H9 (cell line): ENCODE measurements around the gene FRMD4B. TPM values are rescaled to one million over a fixed set of nuclear protein-coding genes. Genes with fewer than 3 reads are reported as not detected.

Source experiments
- DNase-seq: peaks from one replicate; pipeline ENCODE4 v3.0.0-alpha.2; 2017
- H2AFZ ChIP-seq: one replicate; pipeline ENCODE4 v1.6.1; 2013; ENCODE audit warnings: mild to moderate bottlenecking, low read length, control low read depth, moderate library complexity
- H2AK5ac ChIP-seq: 2 replicates; pipeline ENCODE4 v1.6.1; 2013; ENCODE audit warnings: low read length, control low read depth, mixed read lengths; ENCODE audit not compliant: insufficient read length
- H2BK120ac ChIP-seq: one replicate; pipeline ENCODE4 v1.6.1; 2013; ENCODE audit warnings: low read depth, mild to moderate bottlenecking, low read length, control low read depth, inconsistent platforms; ENCODE audit not compliant: poor library complexity, severe bottlenecking
- H2BK12ac ChIP-seq: 2 replicates; pipeline ENCODE4 v1.6.1; 2013; ENCODE audit warnings: low read length, control low read depth, mixed read lengths, low read depth; ENCODE audit not compliant: insufficient read length
- H2BK15ac ChIP-seq: 2 replicates; pipeline ENCODE4 v1.6.1; 2013; ENCODE audit warnings: low read depth, low read length, control low read depth
- H2BK20ac ChIP-seq: one replicate; pipeline ENCODE4 v1.6.1; 2013; ENCODE audit warnings: low read depth, mild to moderate bottlenecking, low read length, control low read depth, inconsistent platforms; ENCODE audit not compliant: poor library complexity, severe bottlenecking
- H2BK5ac ChIP-seq: 2 replicates; pipeline ENCODE4 v1.6.1; 2013; ENCODE audit warnings: low read length, control low read depth, mixed read lengths; ENCODE audit not compliant: insufficient read length
- H3K14ac ChIP-seq: 2 replicates; pipeline ENCODE4 v1.6.1; 2013; ENCODE audit warnings: low read length, control low read depth; ENCODE audit not compliant: insufficient read depth
- H3K18ac ChIP-seq: 2 replicates; pipeline ENCODE4 v1.6.1; 2013; ENCODE audit warnings: low read depth, mild to moderate bottlenecking, mixed read lengths, low read length, control low read depth; ENCODE audit not compliant: insufficient read length
- H3K23ac ChIP-seq: 2 replicates; pipeline ENCODE4 v1.6.1; 2013; ENCODE audit warnings: low read length, control low read depth, mixed read lengths, low read depth; ENCODE audit not compliant: insufficient read length
- H3K23me2 ChIP-seq: 2 replicates; pipeline ENCODE4 v1.6.1; 2013; ENCODE audit warnings: low read depth, mild to moderate bottlenecking, mixed read lengths, low read length, control low read depth; ENCODE audit not compliant: insufficient read length, poor library complexity, severe bottlenecking
- H3K27ac ChIP-seq: 2 replicates; pipeline ENCODE4 v1.5.1; 2013; ENCODE audit warnings: low read length, control low read depth, mixed read lengths, low read depth; ENCODE audit not compliant: insufficient read length
- H3K27me3 ChIP-seq: 2 replicates; pipeline ENCODE4 v1.6.1; 2013; ENCODE audit warnings: low read length, control low read depth, inconsistent platforms; ENCODE audit not compliant: insufficient read depth
- H3K4ac ChIP-seq: 2 replicates; pipeline ENCODE4 v1.6.1; 2013; ENCODE audit warnings: low read depth, mild to moderate bottlenecking, control low read depth, inconsistent platforms, low read length, moderate library complexity
- H3K4me1 ChIP-seq: 2 replicates; pipeline ENCODE4 v1.6.1; 2013; ENCODE audit warnings: low read length, control low read depth, inconsistent platforms; ENCODE audit not compliant: insufficient read depth
- H3K4me2 ChIP-seq: 2 replicates; pipeline ENCODE4 v1.6.1; 2013; ENCODE audit warnings: low read length, control low read depth, mixed read lengths; ENCODE audit not compliant: insufficient read length, insufficient read depth
- H3K56ac ChIP-seq: 2 replicates; pipeline ENCODE4 v1.6.1; 2013; ENCODE audit warnings: low read depth, mild to moderate bottlenecking, mixed read lengths, low read length, control low read depth; ENCODE audit not compliant: insufficient read length
- H3K79me1 ChIP-seq: 2 replicates; pipeline ENCODE4 v1.6.1; 2013; ENCODE audit warnings: low read depth, mild to moderate bottlenecking, moderate library complexity, low read length, control low read depth, inconsistent platforms; ENCODE audit not compliant: insufficient read depth, poor library complexity, severe bottlenecking
- H3K79me2 ChIP-seq: 2 replicates; pipeline ENCODE4 v1.6.1; 2013; ENCODE audit warnings: low read length, control low read depth, inconsistent platforms; ENCODE audit not compliant: insufficient read depth
- H3K9ac ChIP-seq: 2 replicates; pipeline ENCODE4 v1.6.1; 2013; ENCODE audit warnings: low read length, control low read depth, mixed read lengths; ENCODE audit not compliant: insufficient read length; ENCODE audit errors: extremely low read depth
- H3K9me3 ChIP-seq: one replicate; pipeline ENCODE4 v1.6.1; 2013; ENCODE audit warnings: low read depth, low read length, inconsistent platforms; ENCODE audit not compliant: control insufficient read depth
- H3T11ph ChIP-seq: one replicate; pipeline ENCODE4 v1.6.1; 2013; ENCODE audit warnings: mild to moderate bottlenecking, low read length, control low read depth, inconsistent platforms
- H4K20me1 ChIP-seq: one replicate; pipeline ENCODE4 v1.6.1; 2013; ENCODE audit not compliant: control insufficient read depth, insufficient read length, insufficient read depth
- H4K5ac ChIP-seq: 2 replicates; pipeline ENCODE4 v1.6.1; 2013; ENCODE audit warnings: low read depth, mild to moderate bottlenecking, mixed read lengths, low read length, control low read depth; ENCODE audit not compliant: insufficient read length
- H4K8ac ChIP-seq: replicated peaks from 2 replicates; pipeline ENCODE4 v1.6.1; 2013; ENCODE audit warnings: low read length, control low read depth, mixed read lengths, low read depth; ENCODE audit not compliant: insufficient read length
- H4K91ac ChIP-seq: 2 replicates; pipeline ENCODE4 v1.6.1; 2013; ENCODE audit warnings: low read depth, mild to moderate bottlenecking, moderate library complexity, mixed read lengths, low read length, control low read depth; ENCODE audit not compliant: insufficient read length
- H3K27ac Mint-ChIP-seq, 3 experiments: 2 replicates in 2 of 3; 3 replicates in 1 of 3; pipeline ENCODE4 v1.8.0; 2020 to 2021; ENCODE audit warnings: mixed read lengths in 3 of 3, mild to moderate bottlenecking in 1 of 3, moderate library complexity in 1 of 3
- H3K27me3 Mint-ChIP-seq: 2 replicates; pipeline ENCODE4 v1.8.0; 2021; ENCODE audit warnings: low read depth, mild to moderate bottlenecking, moderate library complexity, mixed read lengths
- H3K36me3 Mint-ChIP-seq, 3 experiments: 2 replicates in 2 of 3; 3 replicates in 1 of 3; pipeline ENCODE4 v1.8.0; 2020 to 2021; ENCODE audit warnings: low read depth in 3 of 3, mixed read lengths in 3 of 3; ENCODE audit not compliant: insufficient read depth in 1 of 3
- H3K4me1 Mint-ChIP-seq, 2 experiments: 2 replicates each; pipeline ENCODE4 v1.8.0; 2020; ENCODE audit warnings: mixed read lengths in 2 of 2
- H3K4me3 Mint-ChIP-seq, 2 experiments: 2 replicates in 1 of 2; 3 replicates in 1 of 2; pipeline ENCODE4 v1.8.0; 2020 to 2021; ENCODE audit warnings: mild to moderate bottlenecking in 2 of 2, mixed read lengths in 2 of 2, moderate library complexity in 1 of 2
- H3K9me3 Mint-ChIP-seq, 2 experiments: 2 replicates in 1 of 2; 3 replicates in 1 of 2; pipeline ENCODE4 v1.8.0; 2020; ENCODE audit warnings: mild to moderate bottlenecking in 2 of 2, mixed read lengths in 2 of 2, moderate library complexity in 1 of 2
- CTCF ChIP-seq: fragments of 200-600 bp; sonication (generic); conservative IDR thresholded peaks from 3 replicates; pipeline ENCODE4 v1.8.0; 2021; ENCODE audit warnings: antibody characterized with exemption, mild to moderate bottlenecking
- WGBS: extraction: QIAGEN DNeasy Blood & Tissue Kit; methylation state at CpG from one replicate; pipeline ENCODE4 v1.1.7; 2013; ENCODE audit warnings: missing lambda C conversion rate, low lambda C conversion rate, mixed read lengths; ENCODE audit not compliant: insufficient read length; ENCODE audit errors: extremely low coverage; 5-methylcytosine and 5-hydroxymethylcytosine counted together
- total RNA-seq: library from RNA; stranded (reverse); gene quantifications from 2 replicates; pipeline ENCODE4 v1.2.1, GENCODE V29; 2021

The FRMD4B gene
- total RNA-seq, 1 experiment from 2014 or later: 3.4 TPM

GRCh38 chr3:69200384-69201068 is 185.4 kb downstream of the FRMD4B start:
- Histone ChIP-seq H3K4me1 (peaks cover 4% of the 10 kb centered on the region; the same call in 1 of the 2 replicates), H3T11ph (no peak overlapping the region), H3K18ac (peak overlapping the region; percentile 53), H3K4me2 (peak overlapping the region; percentile 40), H3K23me2 (no peaks in the 10 kb centered on the region), H2BK15ac (no peak overlapping the region), H4K20me1 (no peaks in the 10 kb centered on the region), H2BK20ac (no peak overlapping the region), H3K14ac (0 out of 2 replicates have a peak overlapping the region, but pooled peaks have one; percentile 44), H2BK5ac (no peak overlapping the region), H2BK12ac (no peak overlapping the region), H4K8ac (no peak overlapping the region), H3K27ac (no peak overlapping the region), H4K91ac (no peak overlapping the region), H3K79me2 (no peaks in the 10 kb centered on the region), H4K5ac (no peak overlapping the region), H3K27me3 (no peaks in the 10 kb centered on the region), H3K23ac (no peak overlapping the region), H2BK120ac (no peak overlapping the region), H3K56ac (no peak overlapping the region), H3K79me1 (no peaks in the 10 kb centered on the region), H2AK5ac (no peak overlapping the region), H2AFZ (peak overlapping the region; percentile 63), H3K4ac (no peak overlapping the region), H3K9ac (no peak overlapping the region), H3K9me3 (no peaks in the 10 kb centered on the region)
- Mint-ChIP-seq H3K4me1 (peaks cover 28 to 29% of the 10 kb centered on the region in 2 experiments), H3K4me3 (peak overlapping the region in 1 of 2 experiments; percentile 37; a peak in 1 of 5 replicates), H3K9me3 (no peaks in the 10 kb centered on the region), H3K27me3 (no peaks in the 10 kb centered on the region), H3K27ac (peak overlapping the region; percentile 5 to 91 (median 60); a peak in 6 of 7 replicates), H3K36me3 (no peaks in the 10 kb centered on the region)
- no peak for TF ChIP-seq CTCF
- DNase-seq: no peak
- no CpG with 5 or more reads among the region's 10 CpGs for WGBS
